ENCODE results near the gene HDAC4. TPM values are rescaled to one million over a fixed set of nuclear protein-coding genes. Genes with fewer than 3 reads are reported as not detected.
A peak's percentile ranks its signal among the peaks of the same experiment; 100 is the strongest.

Gene HDAC4
- total RNA-seq, 4 donors from 2014 or later: 51.4 to 107 (median 70.8) TPM

DNA sequence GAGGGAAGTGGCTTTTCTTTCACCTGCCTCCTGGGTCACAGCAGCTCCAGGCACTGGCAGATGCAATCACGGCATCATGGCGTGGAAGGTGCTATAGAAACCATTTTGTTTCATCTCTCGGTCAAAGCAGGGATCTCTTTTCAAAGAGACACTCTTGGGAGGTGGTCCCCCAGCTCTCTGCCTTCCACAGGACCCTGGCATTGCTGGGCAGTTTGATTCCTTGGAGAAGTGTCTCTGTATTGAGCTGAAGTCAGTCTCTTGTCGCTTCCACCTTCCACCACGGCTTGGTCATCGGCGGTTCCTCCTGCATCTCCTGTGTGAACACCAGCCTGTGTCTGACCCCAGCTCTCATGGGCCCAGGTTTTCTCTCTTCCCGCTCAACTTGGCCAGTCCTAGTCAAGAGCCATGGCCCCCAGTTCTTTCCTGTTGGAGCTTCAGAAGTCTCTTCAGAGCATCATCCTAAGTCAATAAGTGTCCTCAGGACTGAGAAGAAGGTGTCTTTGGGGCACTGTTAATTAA, 42.3 kb upstream of the HDAC4 start:
- peaks cover 4% of the 10 kb centered on the region for H3K27me3 ChIP-seq
- no peak overlapping the region for H3K4me3 ChIP-seq
- H3K27ac ChIP-seq: no peak overlapping the region
- H3K36me3 ChIP-seq: no peaks in the 10 kb centered on the region
- DNase-seq (ENCODE audit: low spot score in 2 of 2): peak in 1 of 2 donors; percentile 56
- H3K4me1 ChIP-seq: peaks cover 42% of the 10 kb centered on the region
- WGBS: 98% methylated on average over 8 of the region's 8 CpGs
- H3K9me3 ChIP-seq: no peaks in the 10 kb centered on the region
- TF ChIP-seq EP300 (IDR thresholded peaks at IDR 0.05) (no peak), POLR2A (IDR thresholded peaks at IDR 0.05) (no peak), POLR2AphosphoS5 (IDR thresholded peaks at IDR 0.05) (no peak)
- TF ChIP-seq, protein P1, sequence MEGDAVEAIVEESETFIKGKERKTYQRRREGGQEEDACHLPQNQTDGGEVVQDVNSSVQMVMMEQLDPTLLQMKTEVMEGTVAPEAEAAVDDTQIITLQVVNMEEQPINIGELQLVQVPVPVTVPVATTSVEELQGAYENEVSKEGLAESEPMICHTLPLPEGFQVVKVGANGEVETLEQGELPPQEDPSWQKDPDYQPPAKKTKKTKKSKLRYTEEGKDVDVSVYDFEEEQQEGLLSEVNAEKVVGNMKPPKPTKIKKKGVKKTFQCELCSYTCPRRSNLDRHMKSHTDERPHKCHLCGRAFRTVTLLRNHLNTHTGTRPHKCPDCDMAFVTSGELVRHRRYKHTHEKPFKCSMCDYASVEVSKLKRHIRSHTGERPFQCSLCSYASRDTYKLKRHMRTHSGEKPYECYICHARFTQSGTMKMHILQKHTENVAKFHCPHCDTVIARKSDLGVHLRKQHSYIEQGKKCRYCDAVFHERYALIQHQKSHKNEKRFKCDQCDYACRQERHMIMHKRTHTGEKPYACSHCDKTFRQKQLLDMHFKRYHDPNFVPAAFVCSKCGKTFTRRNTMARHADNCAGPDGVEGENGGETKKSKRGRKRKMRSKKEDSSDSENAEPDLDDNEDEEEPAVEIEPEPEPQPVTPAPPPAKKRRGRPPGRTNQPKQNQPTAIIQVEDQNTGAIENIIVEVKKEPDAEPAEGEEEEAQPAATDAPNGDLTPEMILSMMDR (IDR thresholded peaks at IDR 0.05): no peak

DNA sequence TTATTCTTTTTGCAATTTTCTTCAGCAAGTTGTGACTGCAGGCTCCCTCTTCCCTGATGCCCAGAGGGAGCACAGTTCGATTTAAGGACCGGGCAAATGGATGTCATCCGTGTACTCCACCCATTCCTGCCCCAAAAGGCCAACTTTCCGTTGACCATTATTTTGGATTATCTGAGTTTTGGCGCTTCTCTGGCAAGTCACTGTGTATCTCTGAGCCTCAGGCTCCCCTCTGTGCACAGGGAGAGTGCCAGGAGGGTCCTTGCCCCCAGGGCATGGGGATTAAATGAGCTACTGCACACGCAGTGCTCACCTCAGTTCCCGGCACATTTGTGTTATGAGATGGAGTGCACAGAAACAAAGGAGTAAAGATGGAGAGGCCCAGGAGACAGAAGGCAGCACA, 41.4 kb upstream of the HDAC4 start:
- no peaks in the 10 kb centered on the region for H3K9me3 ChIP-seq
- H3K4me1 ChIP-seq: peaks cover 42% of the 10 kb centered on the region
- H3K4me3 ChIP-seq: no peak overlapping the region
- DNase-seq (ENCODE audit: low spot score in 2 of 2): no peak
- H3K27me3 ChIP-seq: peaks cover 4% of the 10 kb centered on the region
- TF ChIP-seq POLR2AphosphoS5 (IDR thresholded peaks at IDR 0.05) (no peak), EP300 (IDR thresholded peaks at IDR 0.05) (no peak), POLR2A (IDR thresholded peaks at IDR 0.05) (no peak)
- TF ChIP-seq, protein P1 (IDR thresholded peaks at IDR 0.05): no peak
- no peak overlapping the region for H3K27ac ChIP-seq
- H3K36me3 ChIP-seq: no peaks in the 10 kb centered on the region
- WGBS: 95% methylated on average over 7 of the region's 7 CpGs

DNA sequence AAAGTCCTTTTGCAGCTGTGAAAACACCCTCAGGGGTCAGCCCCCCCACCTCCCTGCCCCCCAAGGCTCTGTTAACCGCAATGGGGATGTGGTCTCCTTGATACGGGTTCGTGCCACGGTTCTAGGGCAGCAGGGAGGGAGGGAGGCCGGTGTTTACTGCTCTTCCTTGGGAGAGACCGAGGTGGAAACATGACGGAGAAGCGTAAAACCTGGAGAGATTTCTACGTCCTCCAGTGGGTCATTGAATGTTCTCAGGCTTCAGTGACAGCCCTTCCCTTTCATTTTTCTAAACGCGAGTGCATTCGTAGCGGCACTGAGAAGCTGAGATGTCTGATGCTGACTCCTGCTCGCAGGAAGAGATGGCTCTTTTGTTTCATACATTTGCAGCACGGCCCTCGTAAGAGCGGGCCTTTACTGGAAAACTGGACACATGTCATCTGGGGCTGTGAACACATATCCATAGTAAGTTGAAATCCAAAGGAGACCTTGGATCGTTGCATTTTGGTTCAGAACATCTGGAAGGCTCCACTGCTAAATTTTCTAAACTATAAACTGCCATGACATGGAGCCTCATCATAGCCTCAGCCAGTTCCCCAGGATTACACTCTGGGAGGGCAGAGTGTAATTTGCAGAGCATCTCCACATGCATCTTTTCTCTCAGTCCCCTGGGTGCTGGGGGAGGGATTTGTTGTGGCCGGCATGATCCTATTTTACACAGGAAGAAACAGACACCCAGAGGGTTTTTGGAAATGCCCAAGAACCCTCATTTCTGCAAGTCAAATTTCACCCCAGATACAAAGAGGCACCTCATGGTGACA, 40.6 kb upstream of the HDAC4 start:
- Histone ChIP-seq H3K4me3 (peak overlapping the region; percentile 2), H3K4me1 (peaks cover 42% of the 10 kb centered on the region), H3K9me3 (no peaks in the 10 kb centered on the region), H3K27me3 (peaks cover 4% of the 10 kb centered on the region), H3K27ac (no peak overlapping the region), H3K36me3 (no peaks in the 10 kb centered on the region)
- TF ChIP-seq POLR2AphosphoS5 (IDR thresholded peaks at IDR 0.05) (no peak), POLR2A (IDR thresholded peaks at IDR 0.05) (no peak), EP300 (IDR thresholded peaks at IDR 0.05) (no peak)
- TF ChIP-seq, protein P1 (IDR thresholded peaks at IDR 0.05): no peak
- 70% methylated on average over 19 of the region's 19 CpGs for WGBS
- peak in 1 of 2 donors; percentile 55 for DNase-seq (ENCODE audit: low spot score in 2 of 2)

DNA sequence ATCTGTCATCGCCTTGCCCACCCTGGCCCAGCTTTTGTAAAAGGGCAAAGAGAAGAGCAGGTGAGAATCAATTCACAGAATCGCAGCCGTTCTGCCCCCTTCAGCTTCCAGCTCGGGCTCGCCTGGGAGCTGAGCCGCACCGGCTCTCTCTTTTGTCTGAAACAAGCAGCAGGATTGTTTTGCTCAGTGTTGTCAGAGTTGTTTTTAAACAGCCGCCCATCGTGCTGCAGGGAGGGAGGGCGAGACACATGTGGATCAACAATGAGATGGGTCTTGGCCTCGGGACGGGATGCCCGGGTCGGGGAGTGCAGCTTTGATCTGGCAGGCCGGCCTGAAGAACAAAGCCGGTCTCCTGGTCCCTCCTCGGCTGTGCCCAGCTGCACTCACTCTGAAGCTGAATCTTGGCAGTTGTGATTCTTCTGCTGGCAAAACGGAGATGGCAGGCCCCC, 39.7 kb upstream of the HDAC4 start:
- Histone ChIP-seq H3K36me3 (no peaks in the 10 kb centered on the region), H3K9me3 (no peaks in the 10 kb centered on the region), H3K27me3 (peaks cover 4% of the 10 kb centered on the region), H3K4me3 (no peak overlapping the region), H3K27ac (no peak overlapping the region), H3K4me1 (peaks cover 33% of the 10 kb centered on the region)
- TF ChIP-seq POLR2AphosphoS5 (IDR thresholded peaks at IDR 0.05) (no peak), POLR2A (IDR thresholded peaks at IDR 0.05) (no peak), EP300 (IDR thresholded peaks at IDR 0.05) (no peak)
- TF ChIP-seq, protein P1 (IDR thresholded peaks at IDR 0.05): no peak
- WGBS: 46% methylated on average over 17 of the region's 18 CpGs
- DNase-seq (ENCODE audit: low spot score in 2 of 2): peak in 1 of 2 donors; percentile 54

DNA sequence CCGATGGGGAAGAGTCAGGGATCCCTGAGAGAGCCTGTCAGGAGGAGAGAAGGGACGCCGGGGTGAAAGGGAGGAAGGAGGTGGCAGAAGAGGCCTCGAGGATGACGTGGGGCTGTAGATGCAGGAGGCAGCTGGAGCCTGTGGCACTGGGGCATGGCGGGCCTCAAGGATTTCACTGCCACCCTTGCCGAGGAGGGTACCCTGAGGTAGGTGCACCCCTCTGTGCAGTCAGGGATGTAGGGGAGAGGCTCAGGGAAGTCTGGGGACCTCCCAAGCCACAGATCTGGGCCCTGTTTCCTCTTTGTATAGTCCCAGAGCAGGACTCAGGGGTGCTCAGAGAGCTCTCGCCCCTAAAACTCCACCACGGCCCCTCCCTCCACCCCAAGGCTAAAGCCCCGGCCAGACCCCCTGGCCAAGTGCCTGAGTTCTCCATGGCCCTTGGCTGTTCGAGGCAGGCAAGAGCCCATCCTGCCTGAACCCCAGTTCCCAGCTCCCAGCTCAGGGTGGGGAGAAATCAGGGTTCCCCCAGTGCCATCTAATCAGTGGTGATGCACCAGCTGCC, 39.0 kb upstream of the HDAC4 start:
- H3K36me3 ChIP-seq: no peaks in the 10 kb centered on the region
- TF ChIP-seq EP300 (IDR thresholded peaks at IDR 0.05): no peak
- no peak for TF ChIP-seq POLR2AphosphoS5 (IDR thresholded peaks at IDR 0.05)
- TF ChIP-seq, protein P1 (IDR thresholded peaks at IDR 0.05): no peak
- TF ChIP-seq POLR2A (IDR thresholded peaks at IDR 0.05): no peak
- H3K4me3 ChIP-seq: no peak overlapping the region
- H3K27me3 ChIP-seq: peaks cover 4% of the 10 kb centered on the region
- peak in 1 of 2 donors; percentile 49 for DNase-seq (ENCODE audit: low spot score in 2 of 2)
- H3K4me1 ChIP-seq: peaks cover 26% of the 10 kb centered on the region
- no peak overlapping the region for H3K27ac ChIP-seq
- WGBS: 85% methylated on average over 9 of the region's 11 CpGs
- H3K9me3 ChIP-seq: no peaks in the 10 kb centered on the region
